Right atrium auricular region (tissue), 2 donors: ENCODE data around the gene SMCHD1. TPM values are rescaled to one million over a fixed set of nuclear protein-coding genes. Genes with fewer than 3 reads are reported as not detected.
"Not testable (repeated sequence)": the region's sequence is repeated elsewhere in the genome, so short reads cannot be mapped to it uniquely, and the experiment has no call there.

Source experiments
- DNase-seq: peaks from one replicate; pipeline ENCODE4 v3.0.0-alpha.2; 2019; ENCODE audit warnings: low spot score
- H3K27ac ChIP-seq, 2 donors: fragments of 200-600 bp; sonication (generic); 1 replicate in 1 of 2; 2 replicates in 1 of 2; pipeline ENCODE4 v1.5.1; 2016 to 2019
- H3K27me3 ChIP-seq, 2 donors: fragments of 200-600 bp; sonication (generic); one replicate each; pipeline versions ENCODE4 v1.5.1 to v1.6.0; 2017 to 2019
- H3K36me3 ChIP-seq: fragments of 200-600 bp; sonication (generic); one replicate; pipeline ENCODE4 v1.5.1; 2016
- H3K4me1 ChIP-seq, 2 donors: fragments of 200-600 bp; sonication (generic); one replicate each; pipeline versions ENCODE4 v1.5.1 to v1.6.0; 2017 to 2019
- H3K4me3 ChIP-seq, 2 donors: fragments of 200-600 bp; sonication (generic); 1 replicate in 1 of 2; 2 replicates in 1 of 2; pipeline ENCODE4 v1.5.1; 2017 to 2019; ENCODE audit warnings: mild to moderate bottlenecking in 1 of 2, moderate library complexity in 1 of 2
- H3K9me3 ChIP-seq, 2 donors: fragments of 200-600 bp; sonication (generic); one replicate each; pipeline ENCODE4 v1.5.1; 2019
- CTCF ChIP-seq, 2 donors: fragments of 200-600 bp; sonication (generic); IDR thresholded peaks; one replicate each; pipeline ENCODE4 v1.5.1; 2019; ENCODE audit warnings: antibody characterized with exemption in 2 of 2
- total RNA-seq, 2 donors: library from RNA; depleted of rRNA; stranded (reverse); fragments of >200 nt; gene quantifications; one replicate each; pipeline ENCODE4 v1.1.0, GENCODE V29; 2016

The SMCHD1 gene
- total RNA-seq, 2 donors from 2014 or later, result 27.8 to 34.0 TPM

GRCh38 chr18:2792395-2792794 lies 136.9 kb downstream of the SMCHD1 start:
- H3K4me1 ChIP-seq, result no peaks in the 10 kb centered on the region
- no peak overlapping the region for H3K27ac ChIP-seq
- no peak for TF ChIP-seq CTCF (IDR thresholded peaks at IDR 0.05)
- DNase-seq, result no peak
- H3K27me3 ChIP-seq, result no peaks in the 10 kb centered on the region
- peaks cover 32% of the 10 kb centered on the region for H3K36me3 ChIP-seq
- no peaks in the 10 kb centered on the region for H3K9me3 ChIP-seq
- no peak overlapping the region for H3K4me3 ChIP-seq

- no peaks in the 10 kb centered on the region for H3K4me1 ChIP-seq
- no peak overlapping the region for H3K4me3 ChIP-seq
- no peak for TF ChIP-seq CTCF (IDR thresholded peaks at IDR 0.05)
- H3K9me3 ChIP-seq, result no peaks in the 10 kb centered on the region
- DNase-seq, result no peak
- peaks cover 37% of the 10 kb centered on the region for H3K36me3 ChIP-seq
- no peak overlapping the region for H3K27ac ChIP-seq
- H3K27me3 ChIP-seq, result no peaks in the 10 kb centered on the region
Observed at GRCh38 chr18:2794159-2794558, 138.6 kb downstream of the SMCHD1 start.

- no peaks in the 10 kb centered on the region for H3K27me3 ChIP-seq
- H3K9me3 ChIP-seq, result no peaks in the 10 kb centered on the region
- H3K36me3 ChIP-seq, result peaks cover 41% of the 10 kb centered on the region
- no peak for TF ChIP-seq CTCF (IDR thresholded peaks at IDR 0.05)
- H3K4me3 ChIP-seq, result no peak overlapping the region
- H3K4me1 ChIP-seq, result no peaks in the 10 kb centered on the region
- no peak for DNase-seq
- H3K27ac ChIP-seq, result no peak overlapping the region
Observed at GRCh38 chr18:2797951-2798350, 142.4 kb downstream of the SMCHD1 start.

- DNase-seq, result no peak
- no peak for TF ChIP-seq CTCF (IDR thresholded peaks at IDR 0.05)
- Histone ChIP-seq H3K27ac (no peak overlapping the region), H3K36me3 (peaks cover 45% of the 10 kb centered on the region), H3K4me3 (no peak overlapping the region), H3K27me3 (no peaks in the 10 kb centered on the region), H3K4me1 (no peaks in the 10 kb centered on the region), H3K9me3 (no peaks in the 10 kb centered on the region)
Observed at GRCh38 chr18:2799369-2799768, 143.8 kb downstream of the SMCHD1 start.

GRCh38 chr18:2805970-2806943 lies 150.7 kb downstream of the SMCHD1 start:
- Histone ChIP-seq H3K27ac (no peak overlapping the region), H3K4me1 (no peaks in the 10 kb centered on the region), H3K27me3 (no peaks in the 10 kb centered on the region), H3K9me3 (peaks cover 2 to 6% of the 10 kb centered on the region in 2 donors), H3K36me3 (peaks cover 9% of the 10 kb centered on the region), H3K4me3 (no peak overlapping the region)
- TF ChIP-seq CTCF (IDR thresholded peaks at IDR 0.05), result no peak
- no peak for DNase-seq

- H3K4me3 ChIP-seq, H3K36me3 ChIP-seq, DNase-seq, H3K27me3 ChIP-seq, H3K27ac ChIP-seq, H3K4me1 ChIP-seq: not testable (repeated sequence)
- H3K9me3 ChIP-seq, result peaks cover 6 to 14% of the 10 kb centered on the region in 2 donors
Observed at GRCh38 chr18:2808640-2809039, 153.1 kb downstream of the SMCHD1 start.

- not testable (repeated sequence) for DNase-seq, H3K27me3 ChIP-seq, H3K4me1 ChIP-seq, H3K27ac ChIP-seq, H3K4me3 ChIP-seq, H3K36me3 ChIP-seq
- peaks cover 6 to 15% of the 10 kb centered on the region in 2 donors for H3K9me3 ChIP-seq
Observed at GRCh38 chr18:2809666-2810183, 154.2 kb downstream of the SMCHD1 start.
